ENCODE measurements around the gene NAA11.

The NAA11 gene

DNA sequence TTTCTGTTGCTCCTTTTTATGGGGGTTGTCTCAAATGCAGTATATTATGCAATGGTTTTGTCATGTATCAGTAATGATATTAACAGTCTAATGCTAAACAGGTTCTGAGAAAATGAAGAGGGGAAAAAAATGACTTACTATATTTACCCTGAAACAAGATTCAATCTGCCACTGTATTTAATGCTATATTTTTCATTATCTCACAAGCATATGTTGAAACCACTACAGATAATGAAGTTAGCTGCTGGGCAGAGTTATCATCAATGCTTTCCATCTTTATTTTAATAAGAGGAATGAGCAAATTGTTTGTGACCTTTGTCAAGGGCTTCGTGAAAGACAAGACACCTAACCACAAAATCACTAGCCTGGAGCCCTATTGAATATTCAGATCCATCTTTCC, 32.6 kb upstream of the NAA11 start:
- H3K27ac ChIP-seq = no peak overlapping the region
- no peak for DNase-seq (ENCODE audit: low spot score)
- H3K4me3 ChIP-seq = no peak overlapping the region
- TF ChIP-seq, protein P1, sequence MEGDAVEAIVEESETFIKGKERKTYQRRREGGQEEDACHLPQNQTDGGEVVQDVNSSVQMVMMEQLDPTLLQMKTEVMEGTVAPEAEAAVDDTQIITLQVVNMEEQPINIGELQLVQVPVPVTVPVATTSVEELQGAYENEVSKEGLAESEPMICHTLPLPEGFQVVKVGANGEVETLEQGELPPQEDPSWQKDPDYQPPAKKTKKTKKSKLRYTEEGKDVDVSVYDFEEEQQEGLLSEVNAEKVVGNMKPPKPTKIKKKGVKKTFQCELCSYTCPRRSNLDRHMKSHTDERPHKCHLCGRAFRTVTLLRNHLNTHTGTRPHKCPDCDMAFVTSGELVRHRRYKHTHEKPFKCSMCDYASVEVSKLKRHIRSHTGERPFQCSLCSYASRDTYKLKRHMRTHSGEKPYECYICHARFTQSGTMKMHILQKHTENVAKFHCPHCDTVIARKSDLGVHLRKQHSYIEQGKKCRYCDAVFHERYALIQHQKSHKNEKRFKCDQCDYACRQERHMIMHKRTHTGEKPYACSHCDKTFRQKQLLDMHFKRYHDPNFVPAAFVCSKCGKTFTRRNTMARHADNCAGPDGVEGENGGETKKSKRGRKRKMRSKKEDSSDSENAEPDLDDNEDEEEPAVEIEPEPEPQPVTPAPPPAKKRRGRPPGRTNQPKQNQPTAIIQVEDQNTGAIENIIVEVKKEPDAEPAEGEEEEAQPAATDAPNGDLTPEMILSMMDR (IDR thresholded peaks at IDR 0.05) = no peak

DNA sequence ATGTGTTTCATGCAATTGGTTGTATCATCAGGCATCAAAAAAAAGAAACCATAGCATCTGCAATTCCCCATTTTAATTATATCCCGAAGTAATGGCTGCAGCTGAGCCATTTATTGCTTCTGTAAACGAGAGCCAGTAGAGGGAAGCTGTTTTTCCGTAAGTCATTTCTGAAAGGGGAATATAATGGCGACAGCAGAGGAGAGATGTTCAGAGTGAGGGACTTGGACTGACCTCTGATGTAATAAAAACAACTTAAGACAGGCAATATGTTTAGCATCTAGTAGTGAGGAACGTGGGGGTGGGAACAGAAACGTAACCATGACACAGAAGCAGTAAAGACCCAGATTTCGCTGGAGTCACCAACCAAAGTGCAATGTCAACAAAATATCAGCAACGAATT, 31.5 kb upstream of the NAA11 start:
- Histone ChIP-seq H3K4me3 (no peak overlapping the region), H3K27ac (no peak overlapping the region)
- DNase-seq (ENCODE audit: low spot score) = no peak
- TF ChIP-seq, protein P1 (IDR thresholded peaks at IDR 0.05) = no peak

DNA sequence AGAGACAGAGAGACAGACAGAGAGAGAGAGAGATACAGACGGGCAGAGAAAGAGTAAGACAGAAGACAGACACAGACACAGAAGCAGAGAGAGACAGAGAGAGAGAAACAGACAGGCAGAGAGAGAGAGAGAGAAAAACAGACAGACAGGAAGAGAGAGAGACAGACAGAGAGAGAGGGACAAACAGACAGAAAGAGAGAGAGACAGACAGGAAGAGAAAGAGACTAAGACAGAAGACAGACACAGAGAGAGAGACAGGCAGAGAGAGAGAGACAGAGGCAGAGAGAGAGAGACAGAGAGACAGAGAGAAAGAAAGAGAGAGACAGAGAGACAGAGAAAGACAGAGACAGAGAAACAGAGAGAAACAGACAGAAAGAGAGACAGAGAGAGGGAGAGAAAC, 27.2 kb upstream of the NAA11 start:
- Histone ChIP-seq H3K27ac (no peak overlapping the region), H3K4me3 (no peak overlapping the region)
- no peak for DNase-seq (ENCODE audit: low spot score)
- TF ChIP-seq, protein P1 (IDR thresholded peaks at IDR 0.05) = no peak

DNA sequence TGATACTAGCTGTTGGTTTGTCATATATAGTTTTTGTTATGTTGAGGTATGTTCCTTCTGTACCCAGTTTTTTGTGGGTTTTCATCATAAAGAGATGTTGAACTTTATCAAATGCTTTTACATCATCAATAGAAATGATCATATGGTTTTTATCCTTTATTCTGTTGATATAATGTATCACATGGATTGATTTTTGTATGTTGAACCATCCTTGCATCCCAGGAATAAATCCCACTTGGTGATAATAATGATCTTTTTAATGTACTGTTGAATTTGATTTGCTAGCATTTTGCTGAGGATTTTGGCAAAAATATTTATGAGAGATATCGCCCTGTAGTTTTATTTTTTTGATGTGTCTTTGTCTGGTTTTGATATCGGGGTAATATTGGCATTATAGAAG, 22.5 kb upstream of the NAA11 start:
- Histone ChIP-seq H3K4me3 (no peak overlapping the region), H3K27ac (no peak overlapping the region)
- TF ChIP-seq, protein P1 (IDR thresholded peaks at IDR 0.05) = no peak
- no peak for DNase-seq (ENCODE audit: low spot score)

DNA sequence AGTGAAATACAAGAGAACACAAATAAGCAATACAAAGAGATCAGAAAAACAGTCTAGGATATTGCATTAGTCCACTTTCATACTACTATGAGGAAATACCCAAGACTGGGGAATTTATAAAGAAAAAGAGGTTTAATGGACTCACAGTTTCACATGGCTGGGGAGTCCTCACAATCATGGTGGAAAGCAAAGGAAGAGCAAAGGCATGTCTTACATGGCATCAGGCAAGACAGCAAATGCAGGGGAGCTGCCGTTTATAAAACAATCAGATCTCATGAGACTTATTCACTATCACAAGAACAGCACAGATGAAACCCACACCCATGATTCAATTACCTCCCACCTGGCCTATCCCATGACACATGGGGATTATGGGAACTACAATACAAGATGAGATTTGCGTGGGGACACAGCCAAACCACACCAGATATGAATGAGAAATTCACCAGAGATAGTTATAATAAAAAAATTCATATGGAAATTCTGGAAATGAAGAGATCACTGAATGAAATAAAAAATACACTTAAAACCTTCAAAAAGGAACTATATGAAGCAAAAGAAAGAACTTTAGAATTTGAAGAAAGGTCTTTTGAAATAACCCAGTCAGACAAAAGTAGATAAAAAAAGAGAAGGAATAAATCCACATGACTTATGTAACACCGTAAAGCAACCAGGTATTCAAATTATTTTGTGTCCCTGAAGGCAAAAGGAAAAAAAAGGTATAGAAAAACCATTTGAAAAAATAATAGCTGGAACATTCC, 16.2 kb upstream of the NAA11 start:
- H3K27ac ChIP-seq = no peak overlapping the region
- no peak overlapping the region for H3K4me3 ChIP-seq
- TF ChIP-seq, protein P1 (IDR thresholded peaks at IDR 0.05) = no peak
- DNase-seq (ENCODE audit: low spot score) = no peak

DNA sequence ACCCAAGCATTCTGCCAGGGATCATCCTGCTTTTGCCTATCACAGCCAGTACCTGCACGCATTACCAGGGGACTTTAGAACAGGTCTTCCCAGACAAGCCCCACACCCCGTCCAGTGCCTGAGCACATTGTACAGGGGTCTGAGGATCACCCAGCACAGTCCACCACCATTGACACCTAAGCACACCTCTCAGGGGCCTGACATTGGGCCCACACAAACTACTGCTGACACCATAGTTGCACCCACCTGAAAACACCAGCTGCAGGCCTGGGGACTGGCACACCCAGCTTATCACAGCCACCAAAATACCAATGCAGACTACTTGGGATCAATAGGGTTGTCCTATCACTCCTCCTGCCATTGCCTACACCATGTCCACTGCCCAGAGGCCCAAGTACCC, 14.7 kb upstream of the NAA11 start:
- TF ChIP-seq, protein P1 (IDR thresholded peaks at IDR 0.05) = no peak
- no peak for DNase-seq (ENCODE audit: low spot score)
- Histone ChIP-seq H3K4me3 (no peak overlapping the region), H3K27ac (no peak overlapping the region)

DNA sequence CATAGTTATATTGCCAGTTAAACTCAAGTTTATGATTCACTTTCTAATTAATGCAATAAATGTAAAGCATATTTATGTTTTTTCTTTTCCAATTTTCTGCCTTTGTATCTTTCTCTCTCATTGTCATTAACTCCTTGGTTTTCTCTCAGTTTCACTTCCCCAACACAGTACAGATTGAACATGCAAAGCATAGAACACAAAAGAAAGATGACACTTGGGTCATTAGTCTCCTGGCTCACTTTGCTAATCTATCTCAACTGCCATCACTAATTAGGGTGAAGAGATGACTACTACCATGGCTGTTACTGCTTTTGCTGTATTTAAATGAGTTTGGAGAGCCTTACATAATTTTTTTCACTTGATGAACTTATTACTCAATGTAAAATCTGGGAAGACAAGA, 12.3 kb upstream of the NAA11 start:
- DNase-seq (ENCODE audit: low spot score) = no peak
- no peak overlapping the region for H3K27ac ChIP-seq
- no peak overlapping the region for H3K4me3 ChIP-seq
- TF ChIP-seq, protein P1 (IDR thresholded peaks at IDR 0.05) = no peak
